ENCODE results near the gene NUBP2.

DNA sequence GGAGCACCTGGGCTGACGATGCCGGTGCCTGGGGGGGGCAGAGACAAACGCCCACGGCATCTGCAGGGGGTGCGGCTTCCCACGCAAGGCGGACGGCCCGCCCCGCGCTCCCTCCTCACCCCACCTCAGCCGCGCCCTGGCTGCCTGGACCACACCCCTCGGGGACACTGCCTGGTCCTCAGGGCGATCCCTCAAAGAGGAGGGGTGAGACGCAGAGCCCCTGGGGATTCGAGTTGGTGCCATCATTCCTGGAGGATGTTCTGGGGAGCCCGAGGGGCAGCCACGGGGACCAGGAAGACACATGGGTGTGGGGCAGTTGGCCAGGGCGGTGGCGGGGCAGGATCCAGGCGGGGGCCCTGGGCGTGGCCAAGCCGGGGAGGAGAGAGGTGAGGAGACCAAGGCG lies 6.9 kb downstream of the NUBP2 start:
- TF ChIP-seq, protein P1, sequence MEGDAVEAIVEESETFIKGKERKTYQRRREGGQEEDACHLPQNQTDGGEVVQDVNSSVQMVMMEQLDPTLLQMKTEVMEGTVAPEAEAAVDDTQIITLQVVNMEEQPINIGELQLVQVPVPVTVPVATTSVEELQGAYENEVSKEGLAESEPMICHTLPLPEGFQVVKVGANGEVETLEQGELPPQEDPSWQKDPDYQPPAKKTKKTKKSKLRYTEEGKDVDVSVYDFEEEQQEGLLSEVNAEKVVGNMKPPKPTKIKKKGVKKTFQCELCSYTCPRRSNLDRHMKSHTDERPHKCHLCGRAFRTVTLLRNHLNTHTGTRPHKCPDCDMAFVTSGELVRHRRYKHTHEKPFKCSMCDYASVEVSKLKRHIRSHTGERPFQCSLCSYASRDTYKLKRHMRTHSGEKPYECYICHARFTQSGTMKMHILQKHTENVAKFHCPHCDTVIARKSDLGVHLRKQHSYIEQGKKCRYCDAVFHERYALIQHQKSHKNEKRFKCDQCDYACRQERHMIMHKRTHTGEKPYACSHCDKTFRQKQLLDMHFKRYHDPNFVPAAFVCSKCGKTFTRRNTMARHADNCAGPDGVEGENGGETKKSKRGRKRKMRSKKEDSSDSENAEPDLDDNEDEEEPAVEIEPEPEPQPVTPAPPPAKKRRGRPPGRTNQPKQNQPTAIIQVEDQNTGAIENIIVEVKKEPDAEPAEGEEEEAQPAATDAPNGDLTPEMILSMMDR (IDR thresholded peaks at IDR 0.05), result no peak
- TF ChIP-seq RAD21 (IDR thresholded peaks at IDR 0.05; ENCODE audit: low read length) (no peak), RXRA (IDR thresholded peaks at IDR 0.05; ENCODE audit: borderline replicate concordance, low read depth) (no peak), GABPA (IDR thresholded peaks at IDR 0.05; ENCODE audit: low read depth) (no peak), SIN3A (IDR thresholded peaks at IDR 0.05; ENCODE audit: borderline replicate concordance, low read depth, low read length) (no peak), EP300 (IDR thresholded peaks at IDR 0.05; ENCODE audit: borderline replicate concordance in 1 of 2, low read depth in 1 of 2, low read length in 1 of 2) (no peak)
- TF ChIP-seq, protein P2, sequence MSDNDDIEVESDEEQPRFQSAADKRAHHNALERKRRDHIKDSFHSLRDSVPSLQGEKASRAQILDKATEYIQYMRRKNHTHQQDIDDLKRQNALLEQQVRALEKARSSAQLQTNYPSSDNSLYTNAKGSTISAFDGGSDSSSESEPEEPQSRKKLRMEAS (IDR thresholded peaks at IDR 0.05; ENCODE audit: low read depth), result no peak
- TF ChIP-seq, protein P3, sequence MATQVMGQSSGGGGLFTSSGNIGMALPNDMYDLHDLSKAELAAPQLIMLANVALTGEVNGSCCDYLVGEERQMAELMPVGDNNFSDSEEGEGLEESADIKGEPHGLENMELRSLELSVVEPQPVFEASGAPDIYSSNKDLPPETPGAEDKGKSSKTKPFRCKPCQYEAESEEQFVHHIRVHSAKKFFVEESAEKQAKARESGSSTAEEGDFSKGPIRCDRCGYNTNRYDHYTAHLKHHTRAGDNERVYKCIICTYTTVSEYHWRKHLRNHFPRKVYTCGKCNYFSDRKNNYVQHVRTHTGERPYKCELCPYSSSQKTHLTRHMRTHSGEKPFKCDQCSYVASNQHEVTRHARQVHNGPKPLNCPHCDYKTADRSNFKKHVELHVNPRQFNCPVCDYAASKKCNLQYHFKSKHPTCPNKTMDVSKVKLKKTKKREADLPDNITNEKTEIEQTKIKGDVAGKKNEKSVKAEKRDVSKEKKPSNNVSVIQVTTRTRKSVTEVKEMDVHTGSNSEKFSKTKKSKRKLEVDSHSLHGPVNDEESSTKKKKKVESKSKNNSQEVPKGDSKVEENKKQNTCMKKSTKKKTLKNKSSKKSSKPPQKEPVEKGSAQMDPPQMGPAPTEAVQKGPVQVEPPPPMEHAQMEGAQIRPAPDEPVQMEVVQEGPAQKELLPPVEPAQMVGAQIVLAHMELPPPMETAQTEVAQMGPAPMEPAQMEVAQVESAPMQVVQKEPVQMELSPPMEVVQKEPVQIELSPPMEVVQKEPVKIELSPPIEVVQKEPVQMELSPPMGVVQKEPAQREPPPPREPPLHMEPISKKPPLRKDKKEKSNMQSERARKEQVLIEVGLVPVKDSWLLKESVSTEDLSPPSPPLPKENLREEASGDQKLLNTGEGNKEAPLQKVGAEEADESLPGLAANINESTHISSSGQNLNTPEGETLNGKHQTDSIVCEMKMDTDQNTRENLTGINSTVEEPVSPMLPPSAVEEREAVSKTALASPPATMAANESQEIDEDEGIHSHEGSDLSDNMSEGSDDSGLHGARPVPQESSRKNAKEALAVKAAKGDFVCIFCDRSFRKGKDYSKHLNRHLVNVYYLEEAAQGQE (IDR thresholded peaks at IDR 0.05; ENCODE audit: low read depth, low read length), result no peak

Measured in SK-N-SH (cell line).